ENCODE data around the gene PHACTR2. TPM values are rescaled to one million over a fixed set of nuclear protein-coding genes. Genes with fewer than 3 reads are reported as not detected.

The PHACTR2 gene
- total RNA-seq, 1 donor from 2014 or later = 20.0 TPM

Other genes with a start within 250 kb of the PHACTR2 start
- 4.6 TPM for gene ADAT2, start 227.3 kb upstream of the PHACTR2 start, total RNA-seq
- gene PEX3, start 227.2 kb upstream of the PHACTR2 start, total RNA-seq = 23.3 TPM
- 36.0 TPM for gene FUCA2, start 166.2 kb upstream of the PHACTR2 start, total RNA-seq
- gene LTV1, start 165.4 kb downstream of the PHACTR2 start, total RNA-seq = 6.7 TPM
- gene ZC2HC1B, start 186.5 kb downstream of the PHACTR2 start, total RNA-seq = not detected